Measurements from ENCODE around the gene OPRL1. TPM values are rescaled to one million over a fixed set of nuclear protein-coding genes. Genes with fewer than 3 reads are reported as not detected.

Gene OPRL1
- total RNA-seq, 2 experiments from 2014 or later = 0.61 to 0.63 TPM

DNA sequence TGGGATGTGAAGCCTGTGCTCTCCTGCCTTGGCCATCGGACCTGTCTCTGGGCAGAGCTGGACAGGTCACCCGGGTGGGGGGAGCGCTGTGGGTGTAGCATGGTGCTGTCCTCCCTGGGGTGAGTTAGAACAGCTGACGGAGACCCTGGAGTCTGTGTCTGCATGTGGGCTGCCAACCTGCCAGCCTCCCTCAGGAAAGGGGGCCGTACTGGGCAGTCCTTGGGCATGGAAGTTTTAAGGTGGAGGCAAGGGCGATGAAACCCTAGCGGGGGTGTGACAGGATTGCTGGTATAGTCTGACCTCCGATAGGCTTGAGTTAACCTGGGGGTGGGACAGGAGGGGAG is 32.9 kb upstream of the OPRL1 start:
- Mint-ChIP-seq H3K9me3 (no peaks in the 10 kb centered on the region), H3K4me1 (ENCODE audit: low read depth) (peaks cover 12% of the 10 kb centered on the region), H3K27ac (no peak overlapping the region), H3K27me3 (peaks cover 40% of the 10 kb centered on the region), H3K4me3 (no peak overlapping the region), H3K36me3 (ENCODE audit: low read depth) (no peaks in the 10 kb centered on the region)
- DNase-seq (no peak), ATAC-seq (no peak)
- CTCF ChIA-PET = no interaction called here
- intact Hi-C loops (cut with micrococcal nuclease) = no loop called here
- POLR2A ChIA-PET = interaction anchor here (1.0 to 2.0 kb wide), 2 partner anchors 9 to 16 kb away, joined by 3 to 7 read pairs; partner anchors contain the start of gene TCEA2
- TF ChIP-seq, protein P1, sequence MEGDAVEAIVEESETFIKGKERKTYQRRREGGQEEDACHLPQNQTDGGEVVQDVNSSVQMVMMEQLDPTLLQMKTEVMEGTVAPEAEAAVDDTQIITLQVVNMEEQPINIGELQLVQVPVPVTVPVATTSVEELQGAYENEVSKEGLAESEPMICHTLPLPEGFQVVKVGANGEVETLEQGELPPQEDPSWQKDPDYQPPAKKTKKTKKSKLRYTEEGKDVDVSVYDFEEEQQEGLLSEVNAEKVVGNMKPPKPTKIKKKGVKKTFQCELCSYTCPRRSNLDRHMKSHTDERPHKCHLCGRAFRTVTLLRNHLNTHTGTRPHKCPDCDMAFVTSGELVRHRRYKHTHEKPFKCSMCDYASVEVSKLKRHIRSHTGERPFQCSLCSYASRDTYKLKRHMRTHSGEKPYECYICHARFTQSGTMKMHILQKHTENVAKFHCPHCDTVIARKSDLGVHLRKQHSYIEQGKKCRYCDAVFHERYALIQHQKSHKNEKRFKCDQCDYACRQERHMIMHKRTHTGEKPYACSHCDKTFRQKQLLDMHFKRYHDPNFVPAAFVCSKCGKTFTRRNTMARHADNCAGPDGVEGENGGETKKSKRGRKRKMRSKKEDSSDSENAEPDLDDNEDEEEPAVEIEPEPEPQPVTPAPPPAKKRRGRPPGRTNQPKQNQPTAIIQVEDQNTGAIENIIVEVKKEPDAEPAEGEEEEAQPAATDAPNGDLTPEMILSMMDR (IDR thresholded peaks at IDR 0.05) = no peak

DNA sequence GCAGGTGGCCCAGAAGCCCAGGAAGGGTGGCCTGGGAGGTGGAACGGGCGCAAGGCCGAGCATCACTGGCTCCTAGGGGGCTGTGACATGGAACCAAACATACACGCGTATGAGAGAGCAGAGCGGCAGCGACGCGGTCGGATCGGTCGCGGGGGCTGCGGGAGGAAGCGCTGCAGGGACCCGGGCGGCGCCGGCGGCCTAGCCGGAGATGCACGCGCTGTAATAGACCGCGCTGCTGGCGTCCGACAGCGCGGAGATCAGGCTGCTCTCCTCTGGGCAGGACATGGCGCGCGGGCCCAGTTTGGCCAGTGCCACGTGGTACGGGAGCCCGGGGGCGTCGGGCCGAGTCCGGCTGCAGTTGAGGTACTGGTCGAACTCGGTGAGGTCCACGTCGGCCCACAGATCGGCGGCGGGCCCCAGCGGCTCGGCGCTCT is 31.9 kb upstream of the OPRL1 start:
- Mint-ChIP-seq H3K27me3 (peaks cover 40% of the 10 kb centered on the region), H3K36me3 (ENCODE audit: low read depth) (no peaks in the 10 kb centered on the region), H3K4me1 (ENCODE audit: low read depth) (peaks cover 10% of the 10 kb centered on the region), H3K4me3 (no peak overlapping the region), H3K27ac (no peak overlapping the region), H3K9me3 (no peaks in the 10 kb centered on the region)
- intact Hi-C loops (cut with micrococcal nuclease) = no loop called here
- ATAC-seq (peak; percentile 13), DNase-seq (no peak)
- ChIA-PET POLR2A (interaction anchor here (1.0 to 2.0 kb wide), 2 partner anchors 10 to 15 kb away, joined by 3 to 7 read pairs; partner anchors contain the start of gene TCEA2), CTCF (no interaction called here)
- TF ChIP-seq, protein P1 (IDR thresholded peaks at IDR 0.05) = no peak

DNA sequence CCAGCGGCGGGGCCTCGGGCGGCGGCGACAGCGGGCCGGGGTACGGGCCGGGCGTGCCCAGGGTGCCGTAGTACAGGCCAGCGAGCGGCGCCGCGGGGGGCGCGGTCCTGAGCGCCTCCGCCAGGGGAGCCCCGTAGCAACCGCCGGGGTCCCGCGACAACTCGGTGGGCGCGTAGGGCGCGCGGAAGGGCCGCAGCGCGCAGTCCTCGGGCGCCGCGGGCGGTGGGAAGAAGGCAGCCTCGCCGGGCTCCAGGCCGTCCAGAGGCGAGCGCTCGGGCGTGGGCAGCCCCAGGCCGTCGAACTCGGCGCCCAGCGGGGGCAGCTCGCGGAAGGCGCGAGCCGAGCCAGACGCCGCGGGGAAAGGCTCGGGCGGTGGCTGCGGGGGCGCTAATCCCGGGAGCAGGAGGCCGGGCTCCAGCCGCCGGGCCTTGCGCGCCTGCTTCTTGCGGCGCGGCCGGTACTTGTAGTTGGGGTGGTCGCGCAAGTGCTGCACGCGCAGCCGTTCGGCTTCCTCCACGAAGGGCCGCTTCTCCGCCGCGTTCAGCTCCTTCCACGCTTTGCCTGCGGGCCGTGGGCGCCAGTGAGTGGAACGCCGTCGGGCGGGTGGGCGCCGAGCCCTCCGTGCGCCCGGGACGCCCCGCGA is 31.4 kb upstream of the OPRL1 start:
- peaks cover 10% of the 10 kb centered on the region for H3K4me1 Mint-ChIP-seq (ENCODE audit: low read depth)
- ChIA-PET POLR2A (no interaction called here), CTCF (interaction anchor here (2.8 kb wide), 1 partner anchor 10 kb away, joined by 12 read pairs; no protein-coding TSS in a partner anchor)
- H3K4me3 Mint-ChIP-seq = no peak overlapping the region
- no peak overlapping the region for H3K27ac Mint-ChIP-seq
- ATAC-seq = peak; percentile 24
- H3K36me3 Mint-ChIP-seq (ENCODE audit: low read depth) = no peaks in the 10 kb centered on the region
- DNase-seq = peak; percentile 4
- TF ChIP-seq, protein P1 (IDR thresholded peaks at IDR 0.05) = no peak
- intact Hi-C loops (cut with micrococcal nuclease) = no loop called here
- H3K9me3 Mint-ChIP-seq = no peaks in the 10 kb centered on the region
- peaks cover 45% of the 10 kb centered on the region for H3K27me3 Mint-ChIP-seq

DNA sequence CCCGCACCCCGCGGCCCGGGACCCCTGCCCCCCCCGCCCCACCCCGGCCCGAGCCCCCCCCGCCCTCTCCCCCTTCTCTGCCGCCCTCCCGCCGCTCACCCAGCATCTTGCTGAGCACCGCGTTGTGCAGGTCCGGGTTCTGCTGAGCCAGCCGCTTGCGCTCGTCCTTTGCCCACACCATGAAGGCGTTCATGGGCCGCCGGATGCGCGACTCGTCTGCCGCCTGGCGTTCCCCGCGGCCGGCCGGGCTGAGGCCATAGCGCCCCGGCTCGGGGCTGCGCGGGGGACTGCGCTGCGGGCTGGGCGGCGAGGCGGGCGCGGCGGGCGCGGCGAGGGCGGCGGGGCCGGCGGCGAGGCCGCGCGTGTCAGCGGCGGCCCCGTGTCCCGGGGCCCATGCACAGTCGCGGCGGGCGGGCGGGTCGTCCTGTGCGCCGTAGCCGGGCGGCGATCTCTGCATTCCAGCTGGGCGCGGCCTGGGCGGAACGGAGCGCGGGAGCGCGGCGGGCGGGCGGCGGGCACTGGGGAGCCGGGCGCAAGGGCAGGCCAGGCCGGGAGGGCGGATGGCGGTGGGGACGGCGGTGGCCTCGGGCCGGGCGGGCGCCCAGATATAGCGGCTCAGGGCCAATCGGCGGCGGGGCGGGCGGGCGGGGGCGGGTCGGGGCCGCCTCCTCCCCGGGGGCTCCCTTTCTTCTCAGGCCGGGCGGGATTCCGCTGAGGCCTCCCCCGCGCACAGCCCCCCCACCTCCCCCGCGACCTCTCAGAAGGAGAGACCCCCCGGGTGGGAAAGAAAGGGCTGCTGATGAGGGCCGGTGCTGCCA is 30.6 kb upstream of the OPRL1 start, which contains the start of gene SOX18:
Gene SOX18 (minus strand): TSS at position 580 of the 818 bp plus-strand sequence. CDS start 123 bp downstream, at position 457.
- peaks cover 10% of the 10 kb centered on the region for H3K4me1 Mint-ChIP-seq (ENCODE audit: low read depth)
- H3K36me3 Mint-ChIP-seq (ENCODE audit: low read depth) = no peaks in the 10 kb centered on the region
- peak; percentile 58 for DNase-seq
- POLR2A ChIA-PET = no interaction called here
- TF ChIP-seq, protein P1 (IDR thresholded peaks at IDR 0.05) = no peak
- H3K4me3 Mint-ChIP-seq = no peak within 1 kb of the TSS
- peaks cover 48% of the 10 kb centered on the region for H3K27me3 Mint-ChIP-seq
- CTCF ChIA-PET = interaction anchor here (1.5 to 2.8 kb wide), 2 partner anchors 8 to 10 kb away, joined by 3 to 12 read pairs; no protein-coding TSS in a partner anchor
- H3K9me3 Mint-ChIP-seq = no peaks in the 10 kb centered on the region
- intact Hi-C loops (cut with micrococcal nuclease) = no loop called here
- peak; percentile 60 for ATAC-seq
- no peak within 1 kb of the TSS for H3K27ac Mint-ChIP-seq
